Measurements from ENCODE around the gene HSD17B4. TPM values are rescaled to one million over a fixed set of nuclear protein-coding genes. Genes with fewer than 3 reads are reported as not detected.

The HSD17B4 gene
- total RNA-seq, 1 experiment from 2014 or later = 269 TPM

GRCh38 chr5:119418606-119419100 lies 33.6 kb upstream of the HSD17B4 start:
- peaks cover 7% of the 10 kb centered on the region; the same call in 1 of the 2 replicates for H3K4me1 ChIP-seq (ENCODE audit: insufficient read depth, low read length)
- WGBS (ENCODE audit: extremely low coverage, insufficient read length, low lambda C conversion rate) = no CpG with 5 or more reads among the region's 2 CpGs
- no peak overlapping the region for H3K56ac ChIP-seq (ENCODE audit: insufficient read length, low read depth, low read length)
- H3K9me3 ChIP-seq (ENCODE audit: control insufficient read depth, low read depth, low read length) = no peaks in the 10 kb centered on the region
- no peaks in the 10 kb centered on the region for H3K23me2 ChIP-seq (ENCODE audit: insufficient read length, low read depth, low read length, poor library complexity, severe bottlenecking)
- no peak overlapping the region for H3K4me2 ChIP-seq (ENCODE audit: insufficient read depth, insufficient read length, low read length)
- no peaks in the 10 kb centered on the region for H3K27me3 Mint-ChIP-seq (ENCODE audit: low read depth)
- no peaks in the 10 kb centered on the region for H3K79me2 ChIP-seq (ENCODE audit: insufficient read depth, low read length)
- H3K9ac ChIP-seq (ENCODE audit: extremely low read depth, insufficient read length, low read length) = no peak overlapping the region
- no peak overlapping the region for H2BK5ac ChIP-seq (ENCODE audit: insufficient read length, low read length)
- H3K18ac ChIP-seq (ENCODE audit: insufficient read length, low read depth, low read length) = no peak overlapping the region
- H3K9me3 Mint-ChIP-seq = peaks cover 0 to 3% of the 10 kb centered on the region in 2 experiments; a peak in 1 of 5 replicates
- H3K27ac Mint-ChIP-seq = no peak overlapping the region
- no peak overlapping the region for H2AK5ac ChIP-seq (ENCODE audit: insufficient read length, low read length)
- DNase-seq = no peak
- TF ChIP-seq, protein P1, sequence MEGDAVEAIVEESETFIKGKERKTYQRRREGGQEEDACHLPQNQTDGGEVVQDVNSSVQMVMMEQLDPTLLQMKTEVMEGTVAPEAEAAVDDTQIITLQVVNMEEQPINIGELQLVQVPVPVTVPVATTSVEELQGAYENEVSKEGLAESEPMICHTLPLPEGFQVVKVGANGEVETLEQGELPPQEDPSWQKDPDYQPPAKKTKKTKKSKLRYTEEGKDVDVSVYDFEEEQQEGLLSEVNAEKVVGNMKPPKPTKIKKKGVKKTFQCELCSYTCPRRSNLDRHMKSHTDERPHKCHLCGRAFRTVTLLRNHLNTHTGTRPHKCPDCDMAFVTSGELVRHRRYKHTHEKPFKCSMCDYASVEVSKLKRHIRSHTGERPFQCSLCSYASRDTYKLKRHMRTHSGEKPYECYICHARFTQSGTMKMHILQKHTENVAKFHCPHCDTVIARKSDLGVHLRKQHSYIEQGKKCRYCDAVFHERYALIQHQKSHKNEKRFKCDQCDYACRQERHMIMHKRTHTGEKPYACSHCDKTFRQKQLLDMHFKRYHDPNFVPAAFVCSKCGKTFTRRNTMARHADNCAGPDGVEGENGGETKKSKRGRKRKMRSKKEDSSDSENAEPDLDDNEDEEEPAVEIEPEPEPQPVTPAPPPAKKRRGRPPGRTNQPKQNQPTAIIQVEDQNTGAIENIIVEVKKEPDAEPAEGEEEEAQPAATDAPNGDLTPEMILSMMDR (conservative IDR thresholded peaks at IDR 0.05) = no peak
- H4K91ac ChIP-seq (ENCODE audit: insufficient read length, low read depth, low read length) = no peak overlapping the region
- H4K5ac ChIP-seq (ENCODE audit: insufficient read length, low read depth, low read length) = no peak overlapping the region
- no peak overlapping the region for H4K8ac ChIP-seq (replicated peaks; ENCODE audit: insufficient read length, low read depth, low read length)
- H3K36me3 Mint-ChIP-seq (ENCODE audit: insufficient read depth in 1 of 3, low read depth in 3 of 3) = no peaks in the 10 kb centered on the region; a peak in 2 of 7 replicates
- no peak overlapping the region for H3K27ac ChIP-seq (ENCODE audit: insufficient read length, low read depth, low read length)
- H3K4me1 Mint-ChIP-seq = peaks cover 13 to 21% of the 10 kb centered on the region in 2 experiments
- no peak overlapping the region for H3K14ac ChIP-seq (ENCODE audit: insufficient read depth, low read length)
- no peak overlapping the region for H2BK120ac ChIP-seq (ENCODE audit: low read depth, low read length, poor library complexity, severe bottlenecking)
- H4K20me1 ChIP-seq (ENCODE audit: control insufficient read depth, insufficient read depth, insufficient read length) = no peaks in the 10 kb centered on the region
- H3K27me3 ChIP-seq (ENCODE audit: insufficient read depth, low read length) = no peaks in the 10 kb centered on the region
- no peak overlapping the region for H3K4ac ChIP-seq (ENCODE audit: low read depth, low read length)
- H3K4me3 Mint-ChIP-seq = no peak overlapping the region
- no peaks in the 10 kb centered on the region for H3K79me1 ChIP-seq (ENCODE audit: insufficient read depth, low read depth, low read length, poor library complexity, severe bottlenecking)
- no peak overlapping the region for H2AFZ ChIP-seq (ENCODE audit: low read length)
- H2BK20ac ChIP-seq (ENCODE audit: low read depth, low read length, poor library complexity, severe bottlenecking) = no peak overlapping the region
- no peak overlapping the region for H3K23ac ChIP-seq (ENCODE audit: insufficient read length, low read depth, low read length)
- no peak overlapping the region for H2BK15ac ChIP-seq (ENCODE audit: low read depth, low read length)
- no peak overlapping the region for H2BK12ac ChIP-seq (ENCODE audit: insufficient read length, low read depth, low read length)
- H3T11ph ChIP-seq (ENCODE audit: low read length) = no peak overlapping the region

Data from H9 (cell line).